A172 (cell line): ENCODE measurements around the gene JSRP1. TPM values are rescaled to one million over a fixed set of nuclear protein-coding genes. Genes with fewer than 3 reads are reported as not detected.

ENCODE experiments used
- DNase-seq: peaks from one replicate; pipeline ENCODE4 v3.0.0-alpha.2; 2015; ENCODE audit warnings: low spot score
- total RNA-seq: library from RNA; depleted of rRNA; stranded (reverse); fragments of >200 nt; shearing (Covaris generic); gene quantifications from 2 replicates; pipeline ENCODE4 v1.2.3, GENCODE V29; 2014; rRNA removed

JSRP1 gene
- total RNA-seq, 1 experiment from 2014 or later: not detected

DNA sequence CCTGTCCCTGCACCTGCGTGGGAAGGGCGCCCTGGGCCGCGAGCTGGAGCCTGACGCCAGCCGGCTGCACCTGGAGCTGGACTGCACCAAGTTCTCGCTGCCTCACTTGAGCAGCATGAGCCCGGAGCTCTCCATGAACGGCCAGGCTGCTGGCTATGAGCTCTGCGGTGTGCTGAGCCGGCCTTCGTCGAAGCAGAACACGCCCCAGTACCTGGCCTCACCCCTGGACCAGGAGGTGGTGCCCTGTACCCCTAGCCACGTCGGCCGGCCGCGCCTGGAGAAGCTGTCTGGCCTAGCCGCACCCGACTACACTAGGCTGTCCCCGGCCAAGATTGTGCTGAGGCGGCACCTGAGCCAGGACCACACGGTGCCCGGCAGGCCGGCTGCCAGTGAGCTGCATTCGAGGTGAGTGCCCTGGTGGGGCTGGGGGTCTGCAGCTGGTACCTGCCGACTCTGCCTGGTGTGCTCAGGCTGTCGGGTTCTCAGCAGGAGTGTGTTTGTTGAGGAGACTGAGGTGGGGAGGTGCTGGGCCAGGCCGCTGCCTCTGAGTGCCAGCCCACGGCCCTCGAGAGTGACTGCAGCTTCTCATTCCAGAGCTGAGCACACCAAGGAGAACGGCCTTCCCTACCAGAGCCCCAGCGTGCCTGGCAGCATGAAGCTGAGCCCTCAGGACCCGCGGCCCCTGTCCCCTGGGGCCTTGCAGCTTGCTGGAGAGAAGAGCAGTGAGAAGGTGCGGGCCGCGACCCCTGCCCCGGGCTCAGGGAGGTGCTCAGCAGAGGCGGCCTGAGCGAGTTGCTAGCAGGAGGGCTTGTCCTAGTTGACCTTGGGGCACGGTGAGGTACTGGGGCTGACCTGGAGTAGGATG, 39.6 kb downstream of the JSRP1 start:
- DNase-seq: no peak

DNA sequence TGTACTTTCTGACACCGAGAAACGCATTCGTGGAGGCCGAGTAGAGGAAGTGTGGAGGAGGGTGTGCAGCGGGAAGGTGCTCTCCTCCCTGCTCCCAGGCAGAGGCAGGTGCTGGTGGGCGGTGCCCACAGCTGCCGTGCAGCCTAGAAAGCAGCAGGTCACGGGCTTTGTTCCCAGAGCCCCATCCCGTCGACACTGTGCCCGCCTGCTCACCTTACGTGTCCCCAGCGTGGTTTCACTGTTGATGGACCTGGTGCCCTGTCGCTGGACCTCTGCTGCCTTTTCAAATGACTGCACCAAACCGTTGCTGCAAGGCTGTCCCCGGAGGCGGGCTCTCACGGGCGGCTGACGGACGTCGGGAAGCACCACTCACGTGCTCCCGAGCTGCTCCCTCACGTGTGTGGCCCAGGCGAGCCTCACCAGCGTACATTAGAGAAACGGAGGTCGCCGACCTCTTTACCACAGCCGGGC, 40.9 kb downstream of the JSRP1 start:
- DNase-seq: no peak

DNA sequence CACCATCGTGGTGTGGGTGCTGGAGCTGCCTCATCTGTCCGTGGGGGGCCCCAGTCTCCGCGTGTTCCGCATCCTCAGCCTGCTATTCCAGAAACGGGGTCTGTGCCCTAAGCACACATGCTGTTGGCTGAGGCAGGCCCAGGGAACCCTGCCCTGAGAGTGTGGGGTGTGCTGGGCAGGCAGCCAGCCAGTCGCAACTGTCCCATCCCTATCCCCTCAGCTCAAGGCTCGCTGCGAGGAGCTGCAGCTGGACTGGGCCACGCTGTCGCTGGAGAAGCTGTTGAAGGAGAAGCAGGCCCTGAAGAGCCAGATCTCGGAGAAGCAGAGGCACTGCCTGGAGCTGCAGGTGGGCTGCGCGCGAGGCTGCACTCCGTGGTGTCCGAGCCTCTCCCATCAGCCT, 42.0 kb downstream of the JSRP1 start:
- no peak for DNase-seq

DNA sequence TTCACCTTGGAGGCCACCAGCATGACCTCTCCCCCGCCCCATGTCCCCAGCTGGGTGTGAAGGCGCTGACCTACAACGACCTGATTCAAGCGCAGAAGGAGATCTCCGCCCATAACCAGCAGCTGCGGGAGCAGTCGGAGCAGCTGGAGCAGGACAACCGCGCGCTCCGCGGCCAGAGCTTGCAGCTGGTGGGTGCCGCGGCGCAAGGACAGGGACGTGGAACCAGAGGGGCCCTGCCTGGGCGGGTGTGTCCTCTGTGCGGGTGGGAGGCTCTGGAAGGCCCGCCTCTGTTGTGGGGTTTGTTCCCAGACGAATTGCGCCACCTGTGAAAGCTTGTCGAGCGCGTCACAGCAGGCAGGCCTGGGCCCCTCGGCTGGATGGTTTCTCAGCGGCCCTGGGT, 42.4 kb downstream of the JSRP1 start:
- no peak for DNase-seq

DNA sequence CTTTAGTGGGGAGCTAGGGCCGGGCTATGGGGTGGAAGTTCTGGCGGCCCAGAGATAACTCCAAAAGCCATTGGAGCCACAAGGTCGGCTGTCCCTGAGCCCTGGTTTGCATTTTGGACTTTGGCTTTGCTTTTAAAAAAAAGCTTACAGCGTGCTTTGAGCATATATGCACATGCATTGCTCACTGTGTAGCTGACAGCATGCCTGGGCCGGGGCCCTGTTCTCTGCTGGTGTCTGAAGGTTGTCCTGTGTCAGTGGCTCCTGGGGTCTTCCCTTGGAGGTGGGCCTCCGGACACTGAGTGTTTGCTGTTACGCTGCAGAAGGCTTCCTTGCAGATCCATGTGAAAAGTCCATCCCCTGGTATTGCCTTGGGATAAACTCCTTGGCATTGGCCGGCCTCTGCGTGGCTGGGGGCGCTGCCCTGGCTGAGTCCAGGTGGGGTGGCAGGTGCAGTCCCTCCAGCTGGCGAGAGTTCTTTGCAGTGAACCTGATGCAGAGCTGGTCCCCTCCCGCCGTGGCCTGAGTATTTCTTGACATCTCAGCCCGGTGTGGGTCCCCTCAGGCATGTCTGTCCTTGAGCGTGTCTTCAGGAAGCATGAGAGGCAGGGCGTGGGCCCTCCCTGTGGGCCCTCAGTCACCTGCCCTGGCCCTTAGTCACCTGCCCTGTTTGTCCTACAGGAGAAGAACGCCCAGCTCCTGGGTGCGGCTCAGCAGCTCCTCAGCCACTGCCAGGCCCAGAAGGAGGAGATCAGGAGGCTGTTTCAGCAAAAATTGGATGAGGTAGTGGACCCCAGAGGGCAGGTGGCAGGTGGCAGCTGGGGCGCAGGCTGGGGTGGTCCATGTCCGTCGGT, 43.1 kb downstream of the JSRP1 start:
- no peak for DNase-seq

DNA sequence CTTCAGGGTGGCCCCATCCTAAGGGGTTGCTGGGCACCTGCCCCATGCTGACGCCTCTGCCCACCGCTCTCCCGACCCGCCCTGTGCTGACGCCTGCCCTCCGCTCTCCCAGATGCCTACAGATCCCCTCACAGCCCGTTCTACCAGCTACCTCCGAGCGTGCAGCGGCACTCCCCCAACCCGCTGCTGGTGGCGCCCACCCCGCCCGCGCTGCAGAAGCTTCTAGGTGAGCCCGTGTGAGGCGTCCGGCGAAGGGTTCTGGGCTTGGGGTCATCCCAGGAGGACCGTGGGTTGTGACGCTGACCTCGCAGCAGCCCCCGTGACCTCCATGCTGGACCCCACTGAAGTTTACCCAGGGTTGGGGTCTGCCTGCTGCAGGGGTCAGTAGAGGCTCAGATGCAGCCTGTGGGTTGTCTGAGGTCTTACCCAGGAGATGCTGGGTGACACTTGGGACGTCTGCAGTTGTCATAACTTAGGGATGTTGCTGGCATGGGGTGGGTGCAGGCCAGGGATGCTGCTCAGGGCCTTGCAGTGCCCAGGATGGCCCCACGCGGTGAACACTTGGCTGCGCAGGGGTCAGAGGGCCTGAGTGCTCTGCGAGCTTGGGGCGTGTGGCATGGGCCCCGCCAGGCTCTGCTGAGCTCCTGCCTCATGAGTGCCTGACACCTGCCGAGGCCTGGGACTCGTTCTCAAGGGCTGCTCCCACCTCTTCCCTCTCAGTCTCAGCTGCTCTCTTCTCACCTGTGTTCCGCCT, 45.1 kb downstream of the JSRP1 start:
- no peak for DNase-seq

DNA sequence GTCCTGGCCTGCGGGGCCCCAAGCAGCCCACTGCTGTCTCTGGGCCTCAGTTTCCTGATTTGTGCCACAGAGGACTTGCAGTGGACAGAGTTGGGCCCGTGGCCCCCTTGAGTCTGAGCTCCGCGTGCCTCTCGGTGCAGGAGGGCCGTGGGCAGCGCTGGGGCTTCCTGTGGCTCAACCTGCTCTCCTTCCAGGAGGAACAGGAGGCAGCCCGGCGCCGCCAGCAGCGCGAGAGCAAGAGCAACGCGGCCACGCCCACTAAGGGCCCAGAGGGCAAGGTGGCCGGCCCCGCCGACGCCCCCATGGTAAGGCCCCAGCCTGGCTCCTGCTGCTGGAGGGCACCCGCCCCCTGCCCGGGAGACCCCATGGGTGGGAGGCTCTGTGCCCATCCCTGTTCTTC, 46.0 kb downstream of the JSRP1 start:
- no peak for DNase-seq

DNA sequence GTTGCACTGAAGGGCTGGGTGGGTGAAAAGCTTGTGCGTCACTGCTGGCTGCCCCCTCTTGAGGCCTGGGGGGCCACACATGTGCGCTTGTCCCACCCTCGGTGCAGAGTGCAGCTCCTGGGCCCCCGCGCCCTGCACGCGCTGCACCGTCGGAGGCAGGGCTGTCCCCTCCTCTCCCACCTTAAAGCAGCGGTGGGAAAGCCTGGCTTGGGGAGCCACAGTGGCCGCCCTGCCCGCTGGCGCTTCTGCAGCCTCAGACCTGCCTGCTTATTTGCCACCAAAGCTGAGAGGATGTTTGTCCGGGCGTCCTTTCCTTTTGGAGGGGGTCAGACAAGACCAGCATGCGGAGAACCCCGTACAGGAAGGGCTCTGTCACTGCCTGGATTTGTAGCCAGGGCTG, 46.8 kb downstream of the JSRP1 start:
- no peak for DNase-seq

DNA sequence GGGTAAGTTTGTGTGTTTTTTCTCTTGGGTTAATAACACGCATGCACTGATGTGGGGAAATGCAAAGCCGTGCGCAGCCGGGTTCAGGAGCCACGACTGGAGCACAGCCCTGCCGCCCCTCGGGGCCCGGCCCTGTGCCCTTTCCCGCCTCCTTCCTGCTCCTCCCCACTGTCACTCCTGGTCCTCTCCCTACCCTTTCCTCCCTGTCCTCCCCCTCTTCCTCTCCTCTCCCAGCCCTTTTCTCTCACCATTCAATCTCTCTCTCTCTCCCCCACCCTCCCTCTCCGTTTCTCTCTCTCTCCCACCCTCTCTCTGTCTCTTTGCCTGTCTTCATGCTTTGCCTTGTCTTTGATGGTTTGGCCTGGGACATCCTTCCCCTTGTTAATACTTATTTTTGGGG, 47.2 kb downstream of the JSRP1 start:
- no peak for DNase-seq

DNA sequence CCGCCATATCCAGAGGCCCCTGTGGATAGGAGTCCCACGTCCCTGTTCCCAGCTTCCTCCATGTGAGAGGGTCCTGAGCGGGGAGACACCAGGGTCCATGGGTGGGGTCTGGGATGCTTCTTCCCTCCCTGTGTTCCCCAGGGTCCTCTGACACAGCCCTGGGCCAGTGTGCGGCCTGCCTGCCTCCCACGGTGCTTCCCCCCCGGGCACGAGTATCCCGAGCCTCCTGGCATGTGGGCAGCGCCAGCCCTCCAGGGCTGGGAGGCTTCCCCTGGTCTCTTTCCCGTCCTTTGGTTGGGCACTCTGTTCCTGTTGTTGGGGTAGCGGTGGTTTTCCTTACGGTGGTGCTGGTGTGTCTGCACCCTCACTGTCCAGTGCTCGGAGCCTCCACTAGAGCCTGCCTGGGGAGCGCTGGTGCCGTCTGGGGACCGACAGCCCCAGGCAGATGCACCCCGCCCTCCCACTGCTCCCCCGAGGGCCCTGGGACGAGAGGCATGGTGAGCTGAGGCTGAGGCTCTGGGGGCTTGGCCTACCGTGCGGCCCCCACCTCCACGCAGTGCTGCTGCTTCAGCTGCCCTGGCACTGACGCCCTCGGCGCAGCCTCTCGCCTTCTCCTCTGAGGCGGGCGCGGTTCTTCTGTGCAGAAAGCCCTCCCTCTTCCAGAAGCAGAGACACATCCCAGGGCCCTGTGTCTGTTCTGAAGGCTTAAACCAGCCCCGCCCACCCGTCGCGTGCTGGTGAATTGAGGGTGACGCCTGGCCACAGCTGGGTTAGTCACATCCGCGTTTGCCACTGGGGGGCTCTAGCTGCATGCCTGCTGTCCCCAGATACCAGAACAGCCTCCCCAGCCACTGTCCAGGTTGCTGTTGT, 48.0 kb downstream of the JSRP1 start:
- peak; percentile 92 for DNase-seq

DNA sequence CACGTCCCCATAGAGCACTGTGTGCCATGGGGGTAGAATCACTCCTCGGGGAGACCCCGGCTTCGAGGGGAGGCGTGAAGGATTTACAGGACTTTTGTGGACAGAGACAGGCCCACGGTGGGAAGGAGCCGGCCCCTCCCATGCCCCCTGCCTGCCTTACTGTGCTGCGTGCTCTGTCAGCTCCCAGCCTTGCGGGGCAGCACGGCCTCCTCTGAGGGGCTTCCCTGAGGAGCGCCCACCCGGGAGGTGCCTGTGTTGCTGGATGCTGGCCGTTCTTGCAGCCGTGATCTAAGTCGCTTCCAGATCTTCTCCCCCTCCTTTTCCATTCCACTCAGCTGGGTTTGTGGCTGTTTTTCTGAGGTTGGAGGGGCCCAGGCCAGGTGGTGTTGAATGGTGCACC, 49.2 kb downstream of the JSRP1 start:
- no peak for DNase-seq

DNA sequence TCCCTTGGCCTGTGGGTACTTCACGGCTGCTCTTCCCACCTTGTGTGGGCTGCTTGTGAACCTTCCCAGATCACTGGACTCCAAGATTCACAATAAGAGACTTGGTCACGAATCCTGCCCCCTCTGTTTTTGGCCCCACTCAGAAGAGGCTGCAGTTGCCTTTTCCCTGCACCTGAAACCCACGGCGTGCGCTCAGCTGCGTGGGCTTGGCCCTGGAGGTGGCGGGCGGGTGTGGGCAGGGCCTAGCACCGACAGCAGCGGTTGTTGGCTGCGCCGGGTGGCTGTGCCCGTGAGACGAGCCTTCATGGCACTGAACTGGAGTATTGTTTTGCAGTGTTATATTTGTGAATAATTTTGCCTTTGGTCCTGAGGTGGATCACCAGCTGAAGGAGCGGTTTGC, 53.9 kb downstream of the JSRP1 start:
- no peak for DNase-seq

Other genes with a start within 250 kb of the JSRP1 start
- gene BTBD2, start 240.7 kb downstream of the JSRP1 start, total RNA-seq: 54.7 and 60.4 TPM in 2 replicates
- gene MKNK2, start 205.2 kb downstream of the JSRP1 start, total RNA-seq: 40.4 and 53.8 TPM in 2 replicates
- 17.4 and 21.5 TPM in 2 replicates for gene MOB3A, start 160.1 kb downstream of the JSRP1 start, total RNA-seq
- 2.7 and 2.8 TPM in 2 replicates for gene IZUMO4, start 159.5 kb downstream of the JSRP1 start, total RNA-seq
- gene AP3D1, start 104.9 kb downstream of the JSRP1 start, total RNA-seq: 167 and 176 TPM in 2 replicates
- 6.5 and 6.8 TPM in 2 replicates for gene DOT1L, start 92.5 kb downstream of the JSRP1 start, total RNA-seq
- gene PLEKHJ1, start 20.1 kb downstream of the JSRP1 start, total RNA-seq: 172 and 177 TPM in 2 replicates
- 41.1 and 42.9 TPM in 2 replicates for gene SF3A2, start 19.6 kb downstream of the JSRP1 start, total RNA-seq
- 8.5 and 10.0 TPM in 2 replicates for gene AMH, start 7.1 kb downstream of the JSRP1 start, total RNA-seq
- gene PEAK3, start 25.8 kb upstream of the JSRP1 start, total RNA-seq: 0.22 and 1.7 TPM in 2 replicates
- not detected in 2 replicates for gene LINGO3, start 51.7 kb upstream of the JSRP1 start, total RNA-seq
- gene LSM7, start 72.2 kb upstream of the JSRP1 start, total RNA-seq: 493 and 592 TPM in 2 replicates
- 51.9 and 60.7 TPM in 2 replicates for gene SPPL2B, start 72.3 kb upstream of the JSRP1 start, total RNA-seq
- gene TMPRSS9, start 103.8 kb upstream of the JSRP1 start, total RNA-seq: not detected in 2 replicates
- 85.0 and 110 TPM in 2 replicates for gene TIMM13, start 171.2 kb upstream of the JSRP1 start, total RNA-seq
- 232 and 348 TPM in 2 replicates for gene LMNB2, start 200.5 kb upstream of the JSRP1 start, total RNA-seq
- gene GADD45B, start 219.7 kb upstream of the JSRP1 start, total RNA-seq: 92.7 and 97.6 TPM in 2 replicates